D721Med (cell line): ENCODE data around the gene KCNJ14.

Experiments
- DNase-seq: peaks from one replicate; pipeline ENCODE4 v3.0.0; 2011; ENCODE audit warnings: low spot score; ENCODE audit not compliant: insufficient read length
- FAIRE-seq: peaks from 2 replicates; lab custom pipeline; 2011; peaks lifted over from hg19 to GRCh38; lab: Jason Lieb, UNC
- CTCF ChIP-seq: IDR thresholded peaks from 2 replicates; pipeline ENCODE4 v1.5.1; 2012; ENCODE audit warnings: mild to moderate bottlenecking, control low read depth; ENCODE audit not compliant: insufficient read depth; ENCODE audit errors: missing control alignments

KCNJ14 gene

GRCh38 chr19:48490981-48491792, 35.8 kb downstream of the KCNJ14 start:
- DNase-seq = no peak
- no peak for TF ChIP-seq CTCF
- FAIRE-seq = no peak

GRCh38 chr19:48491793-48492123, 36.4 kb downstream of the KCNJ14 start:
- FAIRE-seq (no peak), DNase-seq (no peak)
- no peak for TF ChIP-seq CTCF

GRCh38 chr19:48492925-48493717, 37.7 kb downstream of the KCNJ14 start:
- FAIRE-seq (no peak), DNase-seq (no peak)
- TF ChIP-seq CTCF = no peak

- DNase-seq (no peak), FAIRE-seq (no peak)
- no peak for TF ChIP-seq CTCF
Measured at GRCh38 chr19:48493718-48494401, 38.5 kb downstream of the KCNJ14 start.

GRCh38 chr19:48495396-48495795, 40.0 kb downstream of the KCNJ14 start:
- no peak for TF ChIP-seq CTCF
- no peak for DNase-seq
- no peak for FAIRE-seq

- no peak for TF ChIP-seq CTCF
- no peak for DNase-seq
- FAIRE-seq = no peak
Measured at GRCh38 chr19:48496959-48497727, 41.8 kb downstream of the KCNJ14 start.
